AG04450 (cell line): ENCODE data around the gene MPV17L2. TPM values are rescaled to one million over a fixed set of nuclear protein-coding genes. Genes with fewer than 3 reads are reported as not detected.

Experiments
- CTCF ChIA-PET: fragments of 300-600, 350-600 bp; formaldehyde crosslinking; extraction: SDS; loops from one replicate; lab custom pipeline; 2022; ENCODE audit warnings: antibody characterized with exemption, inconsistent platforms; lab: Charles Lee
- POLR2A ChIA-PET: fragments of 350-600 bp; formaldehyde crosslinking; extraction: SDS; loops from one replicate; lab custom pipeline; 2021; ENCODE audit warnings: antibody characterized with exemption, inconsistent platforms; lab: Yijun Ruan, JAX
- DNase-seq: peaks from one replicate; pipeline ENCODE4 v3.0.0-alpha.2; 2011; ENCODE audit warnings: low read depth, low spot score
- H3K27ac ChIP-seq: one replicate; pipeline ENCODE4 v1.5.1; 2012; ENCODE audit warnings: low read depth, low read length, control low read depth
- H3K27me3 ChIP-seq: one replicate; pipeline ENCODE4 v1.6.0; 2012; ENCODE audit warnings: low read length; ENCODE audit not compliant: control insufficient read depth, insufficient read depth
- H3K4me3 ChIP-seq: 2 replicates; pipeline ENCODE4 v1.5.1; 2011; ENCODE audit warnings: mild to moderate bottlenecking, low read depth, low read length, control low read depth
- H3K9me3 ChIP-seq: 2 replicates; pipeline ENCODE4 v1.5.1; 2012; ENCODE audit warnings: low read length; ENCODE audit not compliant: control insufficient read depth, insufficient read depth
- CTCF ChIP-seq: IDR thresholded peaks from 2 replicates; pipeline ENCODE4 v1.5.1; 2011; ENCODE audit warnings: low read depth, low read length, control low read depth, inconsistent platforms
- polyA minus RNA-seq: library from RNA; depleted of rRNA, polyadenylated mRNA; stranded (reverse); fragments of >200 nt; gene quantifications from 2 replicates; pipeline ENCODE4 v1.2.3, GENCODE V29; 2011; rRNA and poly(A)+ RNA removed
- polyA plus RNA-seq: library from polyadenylated mRNA; depleted of rRNA; stranded (reverse); fragments of >200 nt; gene quantifications from 2 replicates; pipeline ENCODE4 v1.2.3, GENCODE V29; 2011; rRNA removed

Gene MPV17L2
- 8.2 and 13.4 TPM in 2 replicates for polyA plus RNA-seq
- 7.7 and 12.0 TPM in 2 replicates for polyA minus RNA-seq

- ChIA-PET POLR2A (interaction anchor here (0.6 to 4.5 kb wide), 13 partner anchors 11 to 517 kb away, joined by 3 to 30 read pairs (median 4); partner anchors contain the start of genes GDF15, JUND and RAB3A), CTCF (interaction anchor here (0.7 to 4.1 kb wide), 14 partner anchors 10 to 209 kb away, joined by 3 to 99 read pairs (median 6); partner anchors contain the start of gene RAB3A)
- no peak for TF ChIP-seq CTCF
- Histone ChIP-seq H3K27ac (peak within 1 kb of the TSS; percentile 90), H3K9me3 (no peaks in the 10 kb centered on the region; the same call in 1 of the 2 replicates), H3K4me3 (peak within 1 kb of the TSS; percentile 84), H3K27me3 (no peaks in the 10 kb centered on the region)
- peak; percentile 100 for DNase-seq
These were observed at the start of gene MPV17L2 for GRCh38 chr19:18192673-18193387. Gene MPV17L2 (plus strand): TSS chr19:18193218. CDS start chr19:18193282, 64 bp downstream.

GRCh38 chr19:18143902-18144301 lies 49.1 kb upstream of the MPV17L2 start:
- Histone ChIP-seq H3K27me3 (no peaks in the 10 kb centered on the region), H3K9me3 (no peaks in the 10 kb centered on the region; the same call in 1 of the 2 replicates), H3K27ac (no peak overlapping the region), H3K4me3 (no peak overlapping the region)
- ChIA-PET POLR2A (no interaction called here), CTCF (interaction anchor here (2.2 kb wide), 1 partner anchor 31 kb away, joined by 7 read pairs; no protein-coding TSS in a partner anchor)
- no peak for DNase-seq
- TF ChIP-seq CTCF, result no peak

GRCh38 chr19:18144361-18144760 lies 48.7 kb upstream of the MPV17L2 start:
- no peak overlapping the region for H3K4me3 ChIP-seq
- POLR2A ChIA-PET, result no interaction called here
- H3K27ac ChIP-seq, result no peak overlapping the region
- H3K27me3 ChIP-seq, result no peaks in the 10 kb centered on the region
- DNase-seq, result no peak
- TF ChIP-seq CTCF, result no peak
- CTCF ChIA-PET, result interaction anchor here (2.2 kb wide), 1 partner anchor 31 kb away, joined by 7 read pairs; no protein-coding TSS in a partner anchor
- H3K9me3 ChIP-seq, result no peaks in the 10 kb centered on the region; the same call in 1 of the 2 replicates

GRCh38 chr19:18144906-18145305 lies 48.1 kb upstream of the MPV17L2 start:
- ChIA-PET POLR2A (no interaction called here), CTCF (interaction anchor here (2.2 kb wide), 1 partner anchor 32 kb away, joined by 7 read pairs; no protein-coding TSS in a partner anchor)

More at GRCh38 chr19:18144906-18145305, 48.1 kb upstream of the MPV17L2 start:
- no peak overlapping the region for H3K4me3 ChIP-seq
- no peak overlapping the region for H3K27ac ChIP-seq
- H3K27me3 ChIP-seq, result no peaks in the 10 kb centered on the region
- DNase-seq, result no peak
- H3K9me3 ChIP-seq, result no peaks in the 10 kb centered on the region; the same call in 1 of the 2 replicates
- no peak for TF ChIP-seq CTCF
